WTC11 (cell line): ENCODE results near the gene RTKN2. TPM values are rescaled to one million over a fixed set of nuclear protein-coding genes. Genes with fewer than 3 reads are reported as not detected.

Experiments used
- ATAC-seq: fragments of 200-7000 bp; cut with Tn5 transposase; 2 replicates; pipeline ENCODE4 v1.10.0; 2021; ENCODE audit warnings: mild to moderate bottlenecking, moderate library complexity
- Bru-seq: library from RNA; stranded (reverse); fragments of 400-500 nt; gene quantifications from one replicate; lab custom pipeline; 2021; lab: Mats Ljungman, UMichigan
- CTCF ChIA-PET: fragments of 300-600 bp; sonication (Branson Sonifier 250); formaldehyde crosslinking; loops from one replicate; lab custom pipeline; 2021; ENCODE audit warnings: antibody characterized with exemption; lab: Charles Lee
- POLR2A ChIA-PET: fragments of 350-600 bp; sonication (Branson Sonifier 250); formaldehyde crosslinking; loops from one replicate; lab custom pipeline; 2021; ENCODE audit warnings: antibody characterized with exemption; lab: Charles Lee
- DNase-seq: peaks from one replicate; pipeline ENCODE4 v3.0.0; 2021; ENCODE audit warnings: low spot score
- H3K27ac Mint-ChIP-seq: 2 replicates; pipeline ENCODE4 v1.8.0; 2021; ENCODE audit warnings: mixed read lengths
- H3K27me3 Mint-ChIP-seq: 2 replicates; pipeline ENCODE4 v1.8.0; 2021; ENCODE audit warnings: low read depth, mild to moderate bottlenecking, moderate library complexity, mixed read lengths
- H3K36me3 Mint-ChIP-seq: 2 replicates; pipeline ENCODE4 v1.8.0; 2021; ENCODE audit warnings: mixed read lengths
- H3K4me1 Mint-ChIP-seq: 2 replicates; pipeline ENCODE4 v1.8.0; 2022; ENCODE audit warnings: mixed read lengths
- H3K4me3 Mint-ChIP-seq: 2 replicates; pipeline ENCODE4 v1.8.0; 2021; ENCODE audit warnings: mild to moderate bottlenecking, moderate library complexity, mixed read lengths
- H3K9me3 Mint-ChIP-seq: 2 replicates; pipeline ENCODE4 v1.8.0; 2021; ENCODE audit warnings: mixed read lengths
- ATF1 ChIP-seq: sonication (generic); formaldehyde crosslinking; IDR thresholded peaks from 2 replicates; pipeline ENCODE4 v1.8.1; 2023; ENCODE audit warnings: mild to moderate bottlenecking, moderate library complexity, missing genetic modification reagents
- CBFB ChIP-seq: sonication (generic); formaldehyde crosslinking; IDR thresholded peaks from 2 replicates; pipeline ENCODE4 v1.8.1; 2022; ENCODE audit warnings: mild to moderate bottlenecking, low read depth, missing genetic modification reagents
- EMX1 ChIP-seq: fragments of 250-450 bp; sonication (Bioruptor Pico); IDR thresholded peaks from 2 replicates; pipeline ENCODE4 v1.8.0; 2021; ENCODE audit warnings: mild to moderate bottlenecking
- FOXP1 ChIP-seq: sonication (generic); formaldehyde crosslinking; IDR thresholded peaks from 2 replicates; pipeline ENCODE4 v1.8.0; 2022; ENCODE audit warnings: missing genetic modification reagents, mild to moderate bottlenecking, moderate library complexity, borderline replicate concordance
- GTF2I ChIP-seq: fragments of 250-450 bp; sonication (Bioruptor Pico); conservative IDR thresholded peaks from 2 replicates; pipeline ENCODE4 v1.4.0; 2021; ENCODE audit warnings: mild to moderate bottlenecking
- HMGA2 ChIP-seq: fragments of 250-450 bp; sonication (Bioruptor Pico); IDR thresholded peaks from 2 replicates; pipeline ENCODE4 v1.4.0; 2021; ENCODE audit warnings: mild to moderate bottlenecking, moderate library complexity
- JUN ChIP-seq: sonication (generic); formaldehyde crosslinking; IDR thresholded peaks from 2 replicates; pipeline ENCODE4 v1.8.0; 2023; ENCODE audit warnings: mild to moderate bottlenecking, missing genetic modification reagents
- NFATC4 ChIP-seq: fragments of 250-450 bp; sonication (Bioruptor Pico); IDR thresholded peaks from 2 replicates; pipeline ENCODE4 v1.9.0; 2021; ENCODE audit warnings: mild to moderate bottlenecking
- NR3C1 ChIP-seq: sonication (generic); formaldehyde crosslinking; conservative IDR thresholded peaks from 2 replicates; pipeline ENCODE4 v1.8.1; 2023; ENCODE audit warnings: low read depth, mild to moderate bottlenecking, missing genetic modification reagents
- SMAD4 ChIP-seq: sonication (generic); formaldehyde crosslinking; IDR thresholded peaks from 2 replicates; pipeline ENCODE4 v1.8.0; 2022; ENCODE audit warnings: mild to moderate bottlenecking, missing genetic modification reagents
- SP1 ChIP-seq: sonication (generic); formaldehyde crosslinking; conservative IDR thresholded peaks from 2 replicates; pipeline ENCODE4 v1.8.1; 2022; ENCODE audit warnings: missing genetic modification reagents
- TEAD1 ChIP-seq: sonication (generic); formaldehyde crosslinking; IDR thresholded peaks from 2 replicates; pipeline ENCODE4 v1.8.0; 2022; ENCODE audit warnings: mild to moderate bottlenecking, missing genetic modification reagents
- ZNF121 ChIP-seq: sonication (generic); formaldehyde crosslinking; IDR thresholded peaks from 2 replicates; pipeline ENCODE4 v1.8.0; 2023; ENCODE audit warnings: missing genetic modification reagents
- ZNF219 ChIP-seq: sonication (generic); formaldehyde crosslinking; IDR thresholded peaks from 2 replicates; pipeline ENCODE4 v1.8.0; 2023; ENCODE audit warnings: missing genetic modification reagents, mild to moderate bottlenecking, borderline replicate concordance
- long read RNA-seq, 3 experiments: library from RNA in 1 of 3; library from capped mRNA in 1 of 3; library from polyadenylated mRNA in 1 of 3; unstranded in 2 of 3; stranded (forward) in 1 of 3; transcript quantifications; one replicate each; pipeline ENCODE4 v2.0.0, GENCODE V29; 2021
- total RNA-seq: library from RNA; stranded (reverse); gene quantifications from 3 replicates; pipeline ENCODE4 v1.2.3, GENCODE V29; 2021
- TF ChIP-seq, protein P1 (sequence below): sonication (generic); formaldehyde crosslinking; IDR thresholded peaks from 2 replicates; pipeline ENCODE4 v1.8.1; 2023; ENCODE audit warnings: mild to moderate bottlenecking, missing genetic modification reagents
- TF ChIP-seq, protein P2 (sequence below): fragments of 250-450 bp; sonication (Bioruptor Pico); IDR thresholded peaks from 2 replicates; pipeline ENCODE4 v1.8.0; 2021; ENCODE audit warnings: mild to moderate bottlenecking
- TF ChIP-seq, protein P3 (sequence below): sonication (generic); formaldehyde crosslinking; IDR thresholded peaks from 2 replicates; pipeline ENCODE4 v1.8.0; 2022; ENCODE audit warnings: missing genetic modification reagents
- TF ChIP-seq, protein P4 (sequence below): sonication (generic); formaldehyde crosslinking; IDR thresholded peaks from 2 replicates; pipeline ENCODE4 v1.8.0; 2022; ENCODE audit warnings: mild to moderate bottlenecking, missing genetic modification reagents
- TF ChIP-seq, protein P5 (sequence below): sonication (generic); formaldehyde crosslinking; IDR thresholded peaks from 2 replicates; pipeline ENCODE4 v1.8.1; 2023; ENCODE audit warnings: mild to moderate bottlenecking, moderate library complexity, missing genetic modification reagents
- TF ChIP-seq, protein P6 (sequence below): fragments of 250-450 bp; sonication (Bioruptor Pico); IDR thresholded peaks from 2 replicates; pipeline ENCODE4 v1.9.0; 2021; ENCODE audit warnings: mild to moderate bottlenecking
- TF ChIP-seq, protein P7 (sequence below): fragments of 250-450 bp; sonication (Bioruptor Pico); IDR thresholded peaks from 2 replicates; pipeline ENCODE4 v2.1.2; 2022; ENCODE audit warnings: mild to moderate bottlenecking, moderate library complexity

The RTKN2 gene, protein sequence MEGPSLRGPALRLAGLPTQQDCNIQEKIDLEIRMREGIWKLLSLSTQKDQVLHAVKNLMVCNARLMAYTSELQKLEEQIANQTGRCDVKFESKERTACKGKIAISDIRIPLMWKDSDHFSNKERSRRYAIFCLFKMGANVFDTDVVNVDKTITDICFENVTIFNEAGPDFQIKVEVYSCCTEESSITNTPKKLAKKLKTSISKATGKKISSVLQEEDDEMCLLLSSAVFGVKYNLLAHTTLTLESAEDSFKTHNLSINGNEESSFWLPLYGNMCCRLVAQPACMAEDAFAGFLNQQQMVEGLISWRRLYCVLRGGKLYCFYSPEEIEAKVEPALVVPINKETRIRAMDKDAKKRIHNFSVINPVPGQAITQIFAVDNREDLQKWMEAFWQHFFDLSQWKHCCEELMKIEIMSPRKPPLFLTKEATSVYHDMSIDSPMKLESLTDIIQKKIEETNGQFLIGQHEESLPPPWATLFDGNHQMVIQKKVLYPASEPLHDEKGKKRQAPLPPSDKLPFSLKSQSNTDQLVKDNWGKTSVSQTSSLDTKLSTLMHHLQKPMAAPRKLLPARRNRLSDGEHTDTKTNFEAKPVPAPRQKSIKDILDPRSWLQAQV
- total RNA-seq, result 16.7 to 20.5 TPM (median 16.8 TPM) in 3 replicates
- percentile 88 among the genes with signal in this experiment for Bru-seq, nascent RNA
- long read RNA-seq, experiment 1, full-length matches to known transcripts, result 55 of 104 reads
- long read RNA-seq, experiment 1, partial matches to known transcripts, result 6 of 104 reads
- long read RNA-seq, experiment 1, other reads (novel, unspliced or antisense), result 43 of 104 reads
- long read RNA-seq, experiment 2, full-length matches to known transcripts, result 12 of 44 reads
- long read RNA-seq, experiment 2, partial matches to known transcripts, result 5 of 44 reads
- long read RNA-seq, experiment 2, other reads (novel, unspliced or antisense), result 27 of 44 reads
- long read RNA-seq, experiment 3, full-length matches to known transcripts, result 16 of 22 reads
- long read RNA-seq, experiment 3, partial matches to known transcripts, result 1 of 22 reads
- long read RNA-seq, experiment 3, other reads (novel, unspliced or antisense), result 5 of 22 reads

DNA sequence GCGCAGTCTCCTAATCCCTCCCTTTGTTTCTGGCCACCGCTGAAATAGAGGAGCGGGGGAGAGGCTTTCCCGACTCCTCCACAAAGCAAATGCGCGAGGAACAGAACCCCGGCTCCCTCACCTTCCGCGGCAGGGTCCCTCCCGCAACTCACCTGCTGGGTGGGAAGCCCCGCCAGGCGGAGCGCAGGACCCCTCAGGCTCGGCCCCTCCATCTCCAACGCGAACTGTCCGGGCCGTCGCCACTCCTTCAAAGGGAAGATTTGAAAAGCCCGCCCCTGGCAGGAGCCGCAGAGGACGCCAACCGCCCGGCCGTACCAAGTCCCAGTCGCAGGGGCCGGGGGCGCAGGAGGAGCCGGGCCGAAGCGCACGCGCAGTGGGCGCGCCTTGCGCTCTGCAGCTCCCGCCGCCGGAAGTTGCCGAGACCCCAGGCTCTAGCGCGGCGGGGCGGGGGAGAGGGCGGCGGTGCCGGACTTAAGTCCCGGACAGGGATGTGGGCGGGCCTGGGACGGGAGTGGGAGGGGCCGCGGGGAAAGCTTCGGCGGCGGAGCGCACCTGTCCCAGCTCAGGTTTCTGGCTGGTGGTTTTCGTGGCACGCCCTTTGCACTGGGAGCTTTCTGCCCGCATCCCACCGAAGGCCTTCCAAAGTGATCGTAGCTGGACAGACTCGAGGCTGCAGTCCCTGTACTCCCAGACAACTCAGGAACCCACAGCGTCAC, at the start of gene RTKN2:
Gene RTKN2 (minus strand): TSS at position 446 of the 716 bp plus-strand sequence. CDS start 234 bp downstream, at position 212.
- H3K27ac Mint-ChIP-seq, result peak within 1 kb of the TSS; percentile 79
- H3K36me3 Mint-ChIP-seq, result no peaks in the 10 kb centered on the region
- H3K9me3 Mint-ChIP-seq, result no peaks in the 10 kb centered on the region
- POLR2A ChIA-PET, result interaction anchor here (0.6 to 1.0 kb wide), 2 partner anchors 28 to 1490 kb away, joined by 3 to 4 read pairs; partner anchors contain the start of gene CDK1
- peak within 1 kb of the TSS; percentile 92 for H3K4me3 Mint-ChIP-seq
- CTCF ChIA-PET, result interaction anchor here (0.8 to 2.1 kb wide), 5 partner anchors 17 to 230 kb away, joined by 3 to 7 read pairs (median 3); no protein-coding TSS in a partner anchor
- peak; percentile 97 for DNase-seq
- H3K27me3 Mint-ChIP-seq, result peaks cover 5% of the 10 kb centered on the region
- ATAC-seq, result peak; percentile 95
- H3K4me1 Mint-ChIP-seq, result peaks cover 38% of the 10 kb centered on the region
- TF ChIP-seq NR3C1 (CRISPR knock-in tag) (no peak), SMAD4 (CRISPR knock-in tag) (no peak), TEAD1 (CRISPR knock-in tag) (0 out of 2 replicates have a peak, but pooled peaks have one; percentile 16), NFATC4 (CRISPR knock-in tag) (no peak), GTF2I (CRISPR knock-in tag) (no peak), HMGA2 (CRISPR knock-in tag) (no peak), ZNF219 (no peak), ATF1 (CRISPR knock-in tag) (no peak), SP1 (peak; percentile 98), ZNF121 (CRISPR knock-in tag) (no peak), FOXP1 (CRISPR knock-in tag) (no peak; the same call in 1 of the 2 replicates), EMX1 (CRISPR knock-in tag) (no peak), JUN (no peak), CBFB (CRISPR knock-in tag) (no peak)
- TF ChIP-seq, protein P1, sequence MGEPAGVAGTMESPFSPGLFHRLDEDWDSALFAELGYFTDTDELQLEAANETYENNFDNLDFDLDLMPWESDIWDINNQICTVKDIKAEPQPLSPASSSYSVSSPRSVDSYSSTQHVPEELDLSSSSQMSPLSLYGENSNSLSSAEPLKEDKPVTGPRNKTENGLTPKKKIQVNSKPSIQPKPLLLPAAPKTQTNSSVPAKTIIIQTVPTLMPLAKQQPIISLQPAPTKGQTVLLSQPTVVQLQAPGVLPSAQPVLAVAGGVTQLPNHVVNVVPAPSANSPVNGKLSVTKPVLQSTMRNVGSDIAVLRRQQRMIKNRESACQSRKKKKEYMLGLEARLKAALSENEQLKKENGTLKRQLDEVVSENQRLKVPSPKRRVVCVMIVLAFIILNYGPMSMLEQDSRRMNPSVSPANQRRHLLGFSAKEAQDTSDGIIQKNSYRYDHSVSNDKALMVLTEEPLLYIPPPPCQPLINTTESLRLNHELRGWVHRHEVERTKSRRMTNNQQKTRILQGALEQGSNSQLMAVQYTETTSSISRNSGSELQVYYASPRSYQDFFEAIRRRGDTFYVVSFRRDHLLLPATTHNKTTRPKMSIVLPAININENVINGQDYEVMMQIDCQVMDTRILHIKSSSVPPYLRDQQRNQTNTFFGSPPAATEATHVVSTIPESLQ (CRISPR knock-in tag), result no peak
- TF ChIP-seq, protein P2, sequence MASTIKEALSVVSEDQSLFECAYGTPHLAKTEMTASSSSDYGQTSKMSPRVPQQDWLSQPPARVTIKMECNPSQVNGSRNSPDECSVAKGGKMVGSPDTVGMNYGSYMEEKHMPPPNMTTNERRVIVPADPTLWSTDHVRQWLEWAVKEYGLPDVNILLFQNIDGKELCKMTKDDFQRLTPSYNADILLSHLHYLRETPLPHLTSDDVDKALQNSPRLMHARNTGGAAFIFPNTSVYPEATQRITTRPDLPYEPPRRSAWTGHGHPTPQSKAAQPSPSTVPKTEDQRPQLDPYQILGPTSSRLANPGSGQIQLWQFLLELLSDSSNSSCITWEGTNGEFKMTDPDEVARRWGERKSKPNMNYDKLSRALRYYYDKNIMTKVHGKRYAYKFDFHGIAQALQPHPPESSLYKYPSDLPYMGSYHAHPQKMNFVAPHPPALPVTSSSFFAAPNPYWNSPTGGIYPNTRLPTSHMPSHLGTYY (CRISPR knock-in tag), result no peak
- TF ChIP-seq, protein P3, sequence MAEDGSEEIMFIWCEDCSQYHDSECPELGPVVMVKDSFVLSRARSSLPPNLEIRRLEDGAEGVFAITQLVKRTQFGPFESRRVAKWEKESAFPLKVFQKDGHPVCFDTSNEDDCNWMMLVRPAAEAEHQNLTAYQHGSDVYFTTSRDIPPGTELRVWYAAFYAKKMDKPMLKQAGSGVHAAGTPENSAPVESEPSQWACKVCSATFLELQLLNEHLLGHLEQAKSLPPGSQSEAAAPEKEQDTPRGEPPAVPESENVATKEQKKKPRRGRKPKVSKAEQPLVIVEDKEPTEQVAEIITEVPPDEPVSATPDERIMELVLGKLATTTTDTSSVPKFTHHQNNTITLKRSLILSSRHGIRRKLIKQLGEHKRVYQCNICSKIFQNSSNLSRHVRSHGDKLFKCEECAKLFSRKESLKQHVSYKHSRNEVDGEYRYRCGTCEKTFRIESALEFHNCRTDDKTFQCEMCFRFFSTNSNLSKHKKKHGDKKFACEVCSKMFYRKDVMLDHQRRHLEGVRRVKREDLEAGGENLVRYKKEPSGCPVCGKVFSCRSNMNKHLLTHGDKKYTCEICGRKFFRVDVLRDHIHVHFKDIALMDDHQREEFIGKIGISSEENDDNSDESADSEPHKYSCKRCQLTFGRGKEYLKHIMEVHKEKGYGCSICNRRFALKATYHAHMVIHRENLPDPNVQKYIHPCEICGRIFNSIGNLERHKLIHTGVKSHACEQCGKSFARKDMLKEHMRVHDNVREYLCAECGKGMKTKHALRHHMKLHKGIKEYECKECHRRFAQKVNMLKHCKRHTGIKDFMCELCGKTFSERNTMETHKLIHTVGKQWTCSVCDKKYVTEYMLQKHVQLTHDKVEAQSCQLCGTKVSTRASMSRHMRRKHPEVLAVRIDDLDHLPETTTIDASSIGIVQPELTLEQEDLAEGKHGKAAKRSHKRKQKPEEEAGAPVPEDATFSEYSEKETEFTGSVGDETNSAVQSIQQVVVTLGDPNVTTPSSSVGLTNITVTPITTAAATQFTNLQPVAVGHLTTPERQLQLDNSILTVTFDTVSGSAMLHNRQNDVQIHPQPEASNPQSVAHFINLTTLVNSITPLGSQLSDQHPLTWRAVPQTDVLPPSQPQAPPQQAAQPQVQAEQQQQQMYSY (CRISPR knock-in tag), result peak; percentile 96
- TF ChIP-seq, protein P4, sequence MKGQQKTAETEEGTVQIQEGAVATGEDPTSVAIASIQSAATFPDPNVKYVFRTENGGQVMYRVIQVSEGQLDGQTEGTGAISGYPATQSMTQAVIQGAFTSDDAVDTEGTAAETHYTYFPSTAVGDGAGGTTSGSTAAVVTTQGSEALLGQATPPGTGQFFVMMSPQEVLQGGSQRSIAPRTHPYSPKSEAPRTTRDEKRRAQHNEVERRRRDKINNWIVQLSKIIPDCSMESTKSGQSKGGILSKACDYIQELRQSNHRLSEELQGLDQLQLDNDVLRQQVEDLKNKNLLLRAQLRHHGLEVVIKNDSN (CRISPR knock-in tag), result no peak
- TF ChIP-seq, protein P5, sequence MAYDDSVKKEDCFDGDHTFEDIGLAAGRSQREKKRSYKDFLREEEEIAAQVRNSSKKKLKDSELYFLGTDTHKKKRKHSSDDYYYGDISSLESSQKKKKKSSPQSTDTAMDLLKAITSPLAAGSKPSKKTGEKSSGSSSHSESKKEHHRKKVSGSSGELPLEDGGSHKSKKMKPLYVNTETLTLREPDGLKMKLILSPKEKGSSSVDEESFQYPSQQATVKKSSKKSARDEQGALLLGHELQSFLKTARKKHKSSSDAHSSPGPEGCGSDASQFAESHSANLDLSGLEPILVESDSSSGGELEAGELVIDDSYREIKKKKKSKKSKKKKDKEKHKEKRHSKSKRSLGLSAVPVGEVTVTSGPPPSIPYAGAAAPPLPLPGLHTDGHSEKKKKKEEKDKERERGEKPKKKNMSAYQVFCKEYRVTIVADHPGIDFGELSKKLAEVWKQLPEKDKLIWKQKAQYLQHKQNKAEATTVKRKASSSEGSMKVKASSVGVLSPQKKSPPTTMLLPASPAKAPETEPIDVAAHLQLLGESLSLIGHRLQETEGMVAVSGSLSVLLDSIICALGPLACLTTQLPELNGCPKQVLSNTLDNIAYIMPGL (CRISPR knock-in tag), result no peak; the same call in 1 of the 2 replicates
- TF ChIP-seq, protein P6, sequence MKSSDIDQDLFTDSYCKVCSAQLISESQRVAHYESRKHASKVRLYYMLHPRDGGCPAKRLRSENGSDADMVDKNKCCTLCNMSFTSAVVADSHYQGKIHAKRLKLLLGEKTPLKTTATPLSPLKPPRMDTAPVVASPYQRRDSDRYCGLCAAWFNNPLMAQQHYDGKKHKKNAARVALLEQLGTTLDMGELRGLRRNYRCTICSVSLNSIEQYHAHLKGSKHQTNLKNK, result no peak
- TF ChIP-seq, protein P7, sequence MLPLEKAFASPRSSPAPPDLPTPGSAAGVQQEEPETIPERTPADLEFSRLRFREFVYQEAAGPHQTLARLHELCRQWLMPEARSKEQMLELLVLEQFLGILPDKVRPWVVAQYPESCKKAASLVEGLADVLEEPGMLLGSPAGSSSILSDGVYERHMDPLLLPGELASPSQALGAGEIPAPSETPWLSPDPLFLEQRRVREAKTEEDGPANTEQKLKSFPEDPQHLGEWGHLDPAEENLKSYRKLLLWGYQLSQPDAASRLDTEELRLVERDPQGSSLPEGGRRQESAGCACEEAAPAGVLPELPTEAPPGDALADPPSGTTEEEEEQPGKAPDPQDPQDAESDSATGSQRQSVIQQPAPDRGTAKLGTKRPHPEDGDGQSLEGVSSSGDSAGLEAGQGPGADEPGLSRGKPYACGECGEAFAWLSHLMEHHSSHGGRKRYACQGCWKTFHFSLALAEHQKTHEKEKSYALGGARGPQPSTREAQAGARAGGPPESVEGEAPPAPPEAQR (CRISPR knock-in tag), result no peak
